OCI-LY3 (cell line): ENCODE data around the gene ERG.

Experiments used
- H2AFZ ChIP-seq: fragments of 200-600, 300-600 bp; shearing (Covaris generic); 2 replicates; pipeline ENCODE4 v1.6.0; 2014; ENCODE audit warnings: antibody characterized with exemption, low read depth, low read length
- H3K27ac ChIP-seq: fragments of 200-600, 300-600 bp; sonication (generic); 2 replicates; pipeline ENCODE4 v1.5.1; 2014; ENCODE audit warnings: mild to moderate bottlenecking, low read length, moderate library complexity, mixed read lengths
- H3K27me3 ChIP-seq: fragments of 200-600, 300-600 bp; sonication (generic); 2 replicates; pipeline ENCODE4 v1.6.1; 2014; ENCODE audit warnings: low read depth, low read length, mixed read lengths
- H3K36me3 ChIP-seq: fragments of 200-600, 300-600 bp; sonication (generic); replicated peaks from 2 replicates; pipeline ENCODE3; 2014; ENCODE audit warnings: low read depth, low read length, mixed read lengths
- H3K4me1 ChIP-seq: fragments of 300-600, 200-600 bp; sonication (generic); 2 replicates; pipeline ENCODE4 v1.6.1; 2014; ENCODE audit warnings: low read length, mixed read lengths
- H3K4me2 ChIP-seq: fragments of 200-600, 300-600 bp; sonication (generic); 2 replicates; pipeline ENCODE4 v1.6.1; 2014; ENCODE audit warnings: low read length, mixed read lengths
- H3K4me3 ChIP-seq: fragments of 300-600, 200-600 bp; sonication (generic); 2 replicates; pipeline ENCODE4 v1.5.1; 2014; ENCODE audit warnings: antibody characterized with exemption, mild to moderate bottlenecking, low read length, moderate library complexity
- H3K79me2 ChIP-seq: fragments of 300-600, 200-600 bp; shearing (Covaris generic); 2 replicates; pipeline ENCODE4 v1.6.1; 2014; ENCODE audit warnings: mild to moderate bottlenecking, low read length, mixed read lengths
- H3K9ac ChIP-seq: fragments of 300-600, 200-600 bp; shearing (Covaris generic); 2 replicates; pipeline ENCODE4 v1.6.0; 2014; ENCODE audit warnings: mild to moderate bottlenecking, low read length, moderate library complexity
- H3K9me3 ChIP-seq: fragments of 200-600, 300-600 bp; shearing (Covaris generic); 2 replicates; pipeline ENCODE4 v1.6.1; 2014; ENCODE audit warnings: low read length, mixed read lengths; ENCODE audit not compliant: insufficient read depth
- H4K20me1 ChIP-seq: fragments of 200-600, 300-600 bp; sonication (generic); 2 replicates; pipeline ENCODE4 v1.6.1; 2016; ENCODE audit warnings: low read length, mixed read lengths; ENCODE audit not compliant: insufficient read depth
- CTCF ChIP-seq: fragments of 200-600, 300-600 bp; sonication (generic); IDR thresholded peaks from 2 replicates; pipeline ENCODE4 v1.5.1; 2014; ENCODE audit warnings: antibody characterized with exemption, low read length, low read depth
- EZH2phosphoT487 ChIP-seq: fragments of 200-600 bp; shearing (Covaris generic); IDR thresholded peaks from 2 replicates; pipeline ENCODE4 v1.6.1; 2018; ENCODE audit warnings: antibody characterized with exemption, mixed run types, low read depth

Gene ERG

DNA sequence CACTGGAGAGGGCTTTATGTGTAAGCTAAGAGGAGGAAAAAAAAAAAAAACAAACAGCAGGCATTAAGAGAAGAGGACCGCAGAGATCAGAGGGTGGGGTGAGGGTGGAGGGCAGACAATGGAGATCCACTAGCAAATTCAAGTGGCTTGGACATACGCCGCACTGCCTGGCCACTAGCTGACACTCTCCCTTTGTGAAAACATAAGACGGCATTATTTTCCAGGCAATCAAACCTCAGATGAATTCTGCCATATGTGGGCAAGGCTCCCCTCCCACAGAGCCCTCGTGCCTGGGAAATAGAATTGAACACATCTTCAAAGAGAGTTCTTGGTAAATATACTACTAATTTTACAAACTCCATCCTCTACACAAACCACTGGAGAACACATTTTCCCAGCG, 53.6 kb downstream of the ERG start:
- no peak overlapping the region for H2AFZ ChIP-seq
- H3K4me1 ChIP-seq, result no peaks in the 10 kb centered on the region
- H3K27ac ChIP-seq, result no peak overlapping the region
- H3K4me3 ChIP-seq, result no peak overlapping the region
- H3K4me2 ChIP-seq, result no peak overlapping the region
- no peaks in the 10 kb centered on the region for H3K9me3 ChIP-seq
- no peaks in the 10 kb centered on the region for H3K36me3 ChIP-seq
- no peak overlapping the region for H3K9ac ChIP-seq
- TF ChIP-seq CTCF (no peak), EZH2phosphoT487 (no peak)
- no peaks in the 10 kb centered on the region for H4K20me1 ChIP-seq
- no peaks in the 10 kb centered on the region for H3K27me3 ChIP-seq
- H3K79me2 ChIP-seq, result no peaks in the 10 kb centered on the region

GRCh38 chr21:38443110-38443509, 55.2 kb downstream of the ERG start:
- no peaks in the 10 kb centered on the region for H3K36me3 ChIP-seq
- H3K9me3 ChIP-seq, result no peaks in the 10 kb centered on the region
- H3K4me3 ChIP-seq, result no peak overlapping the region
- no peaks in the 10 kb centered on the region for H3K27me3 ChIP-seq
- no peak overlapping the region for H2AFZ ChIP-seq
- TF ChIP-seq EZH2phosphoT487, result no peak
- TF ChIP-seq CTCF, result no peak
- H3K27ac ChIP-seq, result no peak overlapping the region
- no peaks in the 10 kb centered on the region for H4K20me1 ChIP-seq
- no peaks in the 10 kb centered on the region for H3K79me2 ChIP-seq
- H3K4me2 ChIP-seq, result no peak overlapping the region
- H3K4me1 ChIP-seq, result no peaks in the 10 kb centered on the region
- no peak overlapping the region for H3K9ac ChIP-seq

DNA sequence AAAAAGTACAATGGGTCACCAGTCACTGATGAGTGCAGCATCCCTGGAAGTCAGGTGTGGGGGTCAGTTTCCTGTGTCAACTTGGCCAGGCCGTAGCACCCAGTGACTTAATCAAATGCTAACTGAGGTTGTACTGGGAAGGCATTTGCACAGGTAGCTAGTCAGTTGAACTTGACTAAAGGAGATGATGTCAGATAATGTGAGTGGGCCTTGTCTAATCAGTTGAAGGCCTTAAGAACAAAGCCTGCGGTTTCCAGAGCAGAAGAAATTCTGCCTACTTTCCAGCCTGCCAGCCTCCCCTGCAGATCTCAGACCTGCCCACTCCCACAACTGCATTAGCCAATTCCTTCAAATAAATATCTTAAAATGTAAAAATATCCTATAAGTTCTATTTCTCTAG, 57.1 kb downstream of the ERG start:
- Histone ChIP-seq H2AFZ (no peak overlapping the region), H3K9ac (no peak overlapping the region)

GRCh38 chr21:38440746-38441145, 57.5 kb downstream of the ERG start:
- Histone ChIP-seq H3K27ac (no peak overlapping the region), H3K27me3 (no peaks in the 10 kb centered on the region), H3K79me2 (no peaks in the 10 kb centered on the region), H2AFZ (no peak overlapping the region), H3K36me3 (no peaks in the 10 kb centered on the region), H3K4me3 (no peak overlapping the region), H3K9ac (no peak overlapping the region), H3K4me1 (no peaks in the 10 kb centered on the region), H3K9me3 (no peaks in the 10 kb centered on the region), H4K20me1 (no peaks in the 10 kb centered on the region), H3K4me2 (no peak overlapping the region)
- TF ChIP-seq EZH2phosphoT487 (no peak), CTCF (no peak)

More for the DNA sequence above, 57.1 kb downstream of the ERG start:
- TF ChIP-seq CTCF, result no peak
- no peaks in the 10 kb centered on the region for H3K79me2 ChIP-seq
- H3K4me1 ChIP-seq, result no peaks in the 10 kb centered on the region
- no peak overlapping the region for H3K27ac ChIP-seq
- no peak overlapping the region for H3K4me2 ChIP-seq
- no peaks in the 10 kb centered on the region for H3K27me3 ChIP-seq
- H4K20me1 ChIP-seq, result no peaks in the 10 kb centered on the region
- no peaks in the 10 kb centered on the region for H3K36me3 ChIP-seq
- no peak overlapping the region for H3K4me3 ChIP-seq
- no peaks in the 10 kb centered on the region for H3K9me3 ChIP-seq
